Endothelial cell of umbilical vein (primary cell): ENCODE measurements around the gene BEAN1. TPM values are rescaled to one million over a fixed set of nuclear protein-coding genes. Genes with fewer than 3 reads are reported as not detected.
"Not testable (repeated sequence)": the region's sequence is repeated elsewhere in the genome, so short reads cannot be mapped to it uniquely, and the experiment has no call there.

ENCODE experiments used
- BruUV-seq: library from RNA; stranded (reverse); fragments of 400-500 nt; replicated peaks from 2 replicates; lab custom pipeline; 2021; lab: Mats Ljungman, UMichigan
- CTCF ChIA-PET: fragments of 300-600, 350-600 bp; sonication (Branson Sonifier 250); formaldehyde crosslinking; loops from one replicate; lab custom pipeline; 2021; ENCODE audit warnings: antibody characterized with exemption, inconsistent platforms; lab: Charles Lee
- POLR2A ChIA-PET: fragments of 300-600, 350-600 bp; sonication (Branson Sonifier 250); formaldehyde crosslinking; loops from one replicate; lab custom pipeline; 2021; ENCODE audit warnings: antibody characterized with exemption, inconsistent platforms; lab: Charles Lee
- DNase-seq: peaks from one replicate; pipeline ENCODE4 v3.0.0-alpha.2; 2011; ENCODE audit warnings: low read depth, low spot score
- FAIRE-seq: peaks from 2 replicates; lab custom pipeline; 2011; peaks lifted over from hg19 to GRCh38; lab: Jason Lieb, UNC
- H2AFZ ChIP-seq: 2 replicates; pipeline ENCODE4 v1.6.0; 2012; ENCODE audit warnings: low read depth, low read length, control low read depth, inconsistent platforms
- H3K27ac ChIP-seq: 2 replicates; pipeline ENCODE4 v1.5.1; 2011; ENCODE audit warnings: low read depth, mild to moderate bottlenecking, control low read depth, low read length, moderate library complexity; ENCODE audit not compliant: insufficient read depth
- H3K27me3 ChIP-seq, 2 experiments: 2 replicates each; pipeline versions ENCODE4 v1.6.0 to v1.6.1; 2011; ENCODE audit warnings: low read length in 2 of 2, mixed read lengths in 1 of 2; ENCODE audit not compliant: control insufficient read depth in 2 of 2, insufficient read depth in 2 of 2
- H3K36me3 ChIP-seq, 2 experiments: 2 replicates in 1 of 2; 3 replicates in 1 of 2; pipeline ENCODE4 v1.5.1; 2011; ENCODE audit warnings: low read length in 2 of 2, mild to moderate bottlenecking in 1 of 2, moderate library complexity in 1 of 2; ENCODE audit not compliant: control insufficient read depth in 2 of 2, insufficient read depth in 2 of 2; ENCODE audit errors: extremely low read depth in 1 of 2
- H3K4me1 ChIP-seq: 3 replicates; pipeline ENCODE4 v1.5.1; 2011; ENCODE audit warnings: mild to moderate bottlenecking, low read length; ENCODE audit not compliant: control insufficient read depth, insufficient read depth; ENCODE audit errors: extremely low read depth
- H3K4me2 ChIP-seq: 2 replicates; pipeline ENCODE4 v1.6.1; 2011; ENCODE audit warnings: low read length, control low read depth, mixed read lengths; ENCODE audit not compliant: insufficient read depth
- H3K4me3 ChIP-seq, 3 experiments: fragments of 200-600 bp in 1 of 3; sonication (generic), shearing (Covaris generic) in 1 of 3; replicated peaks in 1 of 3; 2 replicates each; pipeline ENCODE4 v1.5.1; 2011 to 2016; ENCODE audit warnings: control low read depth in 3 of 3, low read length in 3 of 3, mild to moderate bottlenecking in 2 of 3, inconsistent platforms in 1 of 3, low read depth in 1 of 3, moderate library complexity in 1 of 3; ENCODE audit not compliant: insufficient read depth in 1 of 3
- H3K79me2 ChIP-seq: 2 replicates; pipeline ENCODE4 v1.6.0; 2012; ENCODE audit warnings: low read length, inconsistent platforms; ENCODE audit not compliant: control insufficient read depth, insufficient read depth
- H3K9ac ChIP-seq: replicated peaks from 2 replicates; pipeline ENCODE3; 2011; ENCODE audit warnings: low read length, control low read depth; ENCODE audit not compliant: insufficient read depth; ENCODE audit errors: extremely low read depth
- H3K9me1 ChIP-seq: replicated peaks from 3 replicates; pipeline ENCODE4 v1.6.0; 2011; ENCODE audit warnings: mild to moderate bottlenecking, low read length; ENCODE audit not compliant: control insufficient read depth, insufficient read depth; ENCODE audit errors: extremely low read depth
- H3K9me3 ChIP-seq: replicated peaks from 2 replicates; pipeline ENCODE4 v1.5.1; 2012; ENCODE audit warnings: low read length, inconsistent platforms; ENCODE audit not compliant: control insufficient read depth, insufficient read depth
- H4K20me1 ChIP-seq: replicated peaks from 2 replicates; pipeline ENCODE3; 2011; ENCODE audit warnings: mild to moderate bottlenecking, low read length; ENCODE audit not compliant: control insufficient read depth, insufficient read depth; ENCODE audit errors: extremely low read depth
- FOS ChIP-seq: IDR thresholded peaks from 2 replicates; pipeline ENCODE4 v1.6.1; 2011; ENCODE audit warnings: mild to moderate bottlenecking, low read length, moderate library complexity, borderline replicate concordance; ENCODE audit not compliant: insufficient read depth
- GATA2 ChIP-seq: IDR thresholded peaks from 2 replicates; pipeline ENCODE4 v1.7.0; 2011; ENCODE audit warnings: low read depth, mild to moderate bottlenecking, moderate library complexity, mixed read lengths, low read length; ENCODE audit not compliant: insufficient read length, insufficient read depth
- JUN ChIP-seq: IDR thresholded peaks from 2 replicates; pipeline ENCODE4 v1.6.1; 2011; ENCODE audit warnings: borderline replicate concordance, low read depth; ENCODE audit not compliant: insufficient read length, insufficient read depth
- MAX ChIP-seq: IDR thresholded peaks from 2 replicates; pipeline ENCODE4 v1.6.1; 2011; ENCODE audit not compliant: insufficient read depth, insufficient read length
- POLR2A ChIP-seq: IDR thresholded peaks from 2 replicates; pipeline ENCODE4 v1.6.1; 2012; ENCODE audit warnings: low read depth, mild to moderate bottlenecking, control low read depth, low read length
- dilution Hi-C: fragments of 300-500 bp; cut with MboI; formaldehyde crosslinking; loops from one replicate; pipeline ENCODE4 v1.15.0; 2019; ENCODE audit warnings: low sequenced_read_pairs; ENCODE audit not compliant: extremely low pct_ligation_motif_present
- intact Hi-C: fragments of 100-400 bp; cut with micrococcal nuclease; formaldehyde crosslinking; loops from one replicate; pipeline ENCODE4 v1.10.0; 2022
- polyA plus RNA-seq, 4 experiments: library from polyadenylated mRNA; depleted of rRNA in 3 of 4; stranded (reverse) in 3 of 4; unstranded in 1 of 4; fragments of >200 nt; gene quantifications; 2 replicates each; pipeline versions ENCODE4 v1.2.1 to v1.2.3, GENCODE V29; 2011 to 2012; ENCODE audit warnings: missing spikeins in 1 of 4
- total RNA-seq: library from RNA; stranded (reverse); gene quantifications from 2 replicates; pipeline ENCODE4 v1.2.3, GENCODE V29; 2021
- TF ChIP-seq, protein P1 (sequence below), 2 donors: IDR thresholded peaks; 1 replicate in 1 of 2; 2 replicates in 1 of 2; pipeline ENCODE4 v1.5.1; 2011; ENCODE audit warnings: low read length in 2 of 2, mild to moderate bottlenecking in 2 of 2, moderate library complexity in 2 of 2, control low read depth in 1 of 2, inconsistent platforms in 1 of 2, low read depth in 1 of 2; ENCODE audit not compliant: insufficient read depth in 1 of 2; ENCODE audit errors: extremely low read depth in 1 of 2

The BEAN1 gene
- total and polyA plus RNA-seq, 2 donors (not counting 3 experiments of a cell fraction or from before 2014, with no cell fraction given): not detected

DNA sequence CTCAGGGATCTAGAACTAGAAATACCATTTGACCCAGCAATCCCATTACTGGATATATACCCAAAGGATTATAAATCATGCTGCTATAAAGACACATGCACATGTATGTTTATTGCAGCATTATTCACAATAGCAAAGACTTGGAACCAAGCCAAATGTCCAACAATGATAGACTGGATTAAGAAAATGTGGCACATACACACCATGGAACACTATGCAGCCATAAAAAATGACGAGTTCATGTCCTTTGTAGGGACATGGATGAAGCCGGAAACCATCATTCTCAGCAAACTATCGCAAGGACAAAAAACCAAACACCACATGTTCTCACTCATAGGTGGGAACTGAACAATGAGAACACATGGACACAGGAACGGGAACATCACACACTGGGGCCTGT lies 74.5 kb downstream of the BEAN1 start:
- FAIRE-seq, H3K36me3 ChIP-seq, H3K9me1 ChIP-seq, intact Hi-C loops, H3K4me2 ChIP-seq, H3K79me2 ChIP-seq, BruUV-seq, dilution Hi-C loops, H2AFZ ChIP-seq, DNase-seq, H3K27me3 ChIP-seq, H3K27ac ChIP-seq, H3K4me1 ChIP-seq, POLR2A ChIA-PET, H3K9me3 ChIP-seq, H3K4me3 ChIP-seq, H4K20me1 ChIP-seq, H3K9ac ChIP-seq: not testable (repeated sequence)
- CTCF ChIA-PET: interaction anchor here (1.1 kb wide), 1 partner anchor 8 kb away, joined by 3 read pairs; no protein-coding TSS in a partner anchor

DNA sequence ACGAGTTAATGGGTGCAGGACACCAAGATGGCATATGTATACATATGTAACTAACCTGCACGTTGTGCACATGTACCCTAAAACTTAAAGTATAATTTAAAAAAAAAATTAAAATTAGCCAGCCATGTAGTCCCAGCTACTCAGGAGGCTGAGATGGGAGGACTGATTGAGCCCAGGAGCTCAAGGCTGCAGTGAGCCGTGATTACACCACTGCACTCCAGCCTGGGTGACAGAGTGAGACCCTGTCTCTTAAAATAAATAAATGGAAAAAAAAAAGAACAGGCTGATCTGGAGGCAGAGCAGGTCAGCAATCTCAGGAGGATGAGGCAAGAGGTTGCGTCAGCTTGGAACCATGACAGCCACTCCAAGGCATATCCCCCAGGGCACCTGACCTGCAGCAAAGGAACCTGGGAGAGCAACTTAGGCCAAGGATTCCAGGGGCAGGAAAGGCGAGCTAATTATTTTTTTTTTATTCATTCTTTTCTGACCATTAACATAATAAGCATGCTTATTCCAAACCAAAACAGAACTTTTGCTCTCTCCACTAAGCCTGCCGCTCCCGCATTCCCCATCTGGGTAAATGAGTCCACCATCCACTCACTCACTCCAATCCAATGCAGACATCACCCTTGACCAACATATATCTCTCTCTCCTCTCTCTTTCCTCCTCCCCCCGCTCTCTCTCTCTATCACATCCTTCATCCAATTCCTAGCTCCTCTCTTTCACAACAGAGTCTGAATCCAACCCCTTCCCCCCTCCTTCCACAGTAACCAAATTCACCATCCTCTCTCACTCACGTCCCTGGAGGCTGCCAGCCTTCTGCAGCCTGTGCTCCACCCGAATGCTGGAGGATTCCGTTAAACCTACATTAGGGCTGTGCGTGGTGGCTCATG lies 75.2 kb downstream of the BEAN1 start:
- dilution Hi-C loops (no loop called here), intact Hi-C loops (no loop called here)
- Histone ChIP-seq H3K4me1 (no peaks in the 10 kb centered on the region), H3K27me3 (no peaks in the 10 kb centered on the region), H3K9me3 (no peaks in the 10 kb centered on the region), H3K9ac (no peak overlapping the region), H2AFZ (no peak overlapping the region), H3K27ac (no peak overlapping the region), H3K36me3 (no peaks in the 10 kb centered on the region), H3K79me2 (no peaks in the 10 kb centered on the region), H4K20me1 (no peaks in the 10 kb centered on the region), H3K9me1 (no peaks in the 10 kb centered on the region), H3K4me3 (no peak overlapping the region), H3K4me2 (no peak overlapping the region)
- no TSS peak for BruUV-seq
- ChIA-PET POLR2A (no interaction called here), CTCF (interaction anchor here (1.0 to 1.1 kb wide), 4 partner anchors 9 to 106 kb away, joined by 3 read pairs; no protein-coding TSS in a partner anchor)
- TF ChIP-seq FOS (no peak), MAX (no peak), GATA2 (no peak), POLR2A (no peak), JUN (no peak)
- TF ChIP-seq, protein P1, sequence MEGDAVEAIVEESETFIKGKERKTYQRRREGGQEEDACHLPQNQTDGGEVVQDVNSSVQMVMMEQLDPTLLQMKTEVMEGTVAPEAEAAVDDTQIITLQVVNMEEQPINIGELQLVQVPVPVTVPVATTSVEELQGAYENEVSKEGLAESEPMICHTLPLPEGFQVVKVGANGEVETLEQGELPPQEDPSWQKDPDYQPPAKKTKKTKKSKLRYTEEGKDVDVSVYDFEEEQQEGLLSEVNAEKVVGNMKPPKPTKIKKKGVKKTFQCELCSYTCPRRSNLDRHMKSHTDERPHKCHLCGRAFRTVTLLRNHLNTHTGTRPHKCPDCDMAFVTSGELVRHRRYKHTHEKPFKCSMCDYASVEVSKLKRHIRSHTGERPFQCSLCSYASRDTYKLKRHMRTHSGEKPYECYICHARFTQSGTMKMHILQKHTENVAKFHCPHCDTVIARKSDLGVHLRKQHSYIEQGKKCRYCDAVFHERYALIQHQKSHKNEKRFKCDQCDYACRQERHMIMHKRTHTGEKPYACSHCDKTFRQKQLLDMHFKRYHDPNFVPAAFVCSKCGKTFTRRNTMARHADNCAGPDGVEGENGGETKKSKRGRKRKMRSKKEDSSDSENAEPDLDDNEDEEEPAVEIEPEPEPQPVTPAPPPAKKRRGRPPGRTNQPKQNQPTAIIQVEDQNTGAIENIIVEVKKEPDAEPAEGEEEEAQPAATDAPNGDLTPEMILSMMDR (IDR thresholded peaks at IDR 0.05; ENCODE audit: extremely low read depth in 1 of 2, insufficient read depth in 1 of 2, low read depth in 1 of 2, low read length in 2 of 2): no peak
- no peak for DNase-seq
- FAIRE-seq: no peak
